Colonic mucosa (tissue), 4 donors: Measurements from ENCODE around the gene CRACDL. TPM values are rescaled to one million over a fixed set of nuclear protein-coding genes. Genes with fewer than 3 reads are reported as not detected.

Source experiments
- DNase-seq: peaks from one replicate; pipeline ENCODE4 v3.0.0-alpha.2; 2020
- H3K27ac ChIP-seq: fragments of 200-600 bp; one replicate; pipeline ENCODE4 v1.8.0; 2021
- H3K27me3 ChIP-seq: fragments of 200-600 bp; one replicate; pipeline ENCODE4 v1.8.0; 2021
- H3K36me3 ChIP-seq: fragments of 200-600 bp; one replicate; pipeline ENCODE4 v1.8.0; 2021
- H3K4me1 ChIP-seq: fragments of 200-600 bp; one replicate; pipeline ENCODE4 v1.8.0; 2021; ENCODE audit warnings: mild to moderate bottlenecking
- H3K4me3 ChIP-seq: fragments of 200-600 bp; one replicate; pipeline ENCODE4 v1.8.0; 2021
- H3K9ac ChIP-seq, 2 donors: one replicate each; pipeline ENCODE4 v1.7.0; 2013; ENCODE audit warnings: control low read depth in 2 of 2, low read depth in 2 of 2, low read length in 2 of 2
- H3K9me3 ChIP-seq: fragments of 200-600 bp; one replicate; pipeline ENCODE4 v1.8.0; 2021
- intact Hi-C: fragments of 100-400 bp; cut with DNase I; formaldehyde crosslinking; loops from one replicate; pipeline ENCODE4 v1.14.1; 2022
- total RNA-seq, 2 donors: library from RNA; stranded (reverse); fragmentation: NEBNext Ultra II Directional in 1 of 2; extraction: Animal tissue kit (Norgen Biotek cat#: 25700) in 1 of 2; gene quantifications; one replicate each; pipeline ENCODE4 v1.2.1, GENCODE V29; 2021
- TF ChIP-seq, protein P1 (sequence below): fragments of 200-600 bp; IDR thresholded peaks from one replicate; pipeline ENCODE4 v1.8.0; 2022; ENCODE audit warnings: antibody characterized with exemption, mild to moderate bottlenecking
- donor health status: healthy.
- donor health status: DM: no; HTN: no; CAD: no.
- donor health status: DM: no; HTN: no; CAD: no.

Gene CRACDL
- total RNA-seq, 2 donors from 2014 or later = 11.5 to 22.3 TPM

DNA sequence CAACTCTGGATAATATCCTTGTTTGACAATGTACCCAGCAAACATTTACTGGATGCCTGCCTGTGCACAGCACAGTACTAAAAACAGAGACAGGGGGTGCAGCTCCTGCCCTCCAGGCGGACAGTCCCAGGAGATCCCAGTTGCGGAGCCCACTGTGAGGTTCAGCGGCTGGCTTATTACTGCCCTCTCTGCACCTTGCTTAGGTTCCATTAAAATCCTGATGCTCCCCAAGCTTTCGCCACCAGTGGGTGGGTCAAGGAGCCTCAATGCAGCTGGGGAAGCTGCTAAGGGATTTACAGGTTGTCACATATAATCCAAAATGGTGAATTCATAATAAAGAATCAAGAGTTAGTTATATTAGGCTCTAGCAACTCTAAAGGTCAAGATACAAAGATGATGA is 38.3 kb downstream of the CRACDL start:
- no peak for DNase-seq
- H3K27me3 ChIP-seq = no peaks in the 10 kb centered on the region
- H3K27ac ChIP-seq = no peak overlapping the region
- H3K36me3 ChIP-seq = no peaks in the 10 kb centered on the region
- TF ChIP-seq, protein P1, sequence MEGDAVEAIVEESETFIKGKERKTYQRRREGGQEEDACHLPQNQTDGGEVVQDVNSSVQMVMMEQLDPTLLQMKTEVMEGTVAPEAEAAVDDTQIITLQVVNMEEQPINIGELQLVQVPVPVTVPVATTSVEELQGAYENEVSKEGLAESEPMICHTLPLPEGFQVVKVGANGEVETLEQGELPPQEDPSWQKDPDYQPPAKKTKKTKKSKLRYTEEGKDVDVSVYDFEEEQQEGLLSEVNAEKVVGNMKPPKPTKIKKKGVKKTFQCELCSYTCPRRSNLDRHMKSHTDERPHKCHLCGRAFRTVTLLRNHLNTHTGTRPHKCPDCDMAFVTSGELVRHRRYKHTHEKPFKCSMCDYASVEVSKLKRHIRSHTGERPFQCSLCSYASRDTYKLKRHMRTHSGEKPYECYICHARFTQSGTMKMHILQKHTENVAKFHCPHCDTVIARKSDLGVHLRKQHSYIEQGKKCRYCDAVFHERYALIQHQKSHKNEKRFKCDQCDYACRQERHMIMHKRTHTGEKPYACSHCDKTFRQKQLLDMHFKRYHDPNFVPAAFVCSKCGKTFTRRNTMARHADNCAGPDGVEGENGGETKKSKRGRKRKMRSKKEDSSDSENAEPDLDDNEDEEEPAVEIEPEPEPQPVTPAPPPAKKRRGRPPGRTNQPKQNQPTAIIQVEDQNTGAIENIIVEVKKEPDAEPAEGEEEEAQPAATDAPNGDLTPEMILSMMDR = no peak
- no peaks in the 10 kb centered on the region for H3K9me3 ChIP-seq
- no peak overlapping the region for H3K4me3 ChIP-seq
- no peak overlapping the region for H3K9ac ChIP-seq
- intact Hi-C loops = no loop called here
- H3K4me1 ChIP-seq = no peaks in the 10 kb centered on the region

DNA sequence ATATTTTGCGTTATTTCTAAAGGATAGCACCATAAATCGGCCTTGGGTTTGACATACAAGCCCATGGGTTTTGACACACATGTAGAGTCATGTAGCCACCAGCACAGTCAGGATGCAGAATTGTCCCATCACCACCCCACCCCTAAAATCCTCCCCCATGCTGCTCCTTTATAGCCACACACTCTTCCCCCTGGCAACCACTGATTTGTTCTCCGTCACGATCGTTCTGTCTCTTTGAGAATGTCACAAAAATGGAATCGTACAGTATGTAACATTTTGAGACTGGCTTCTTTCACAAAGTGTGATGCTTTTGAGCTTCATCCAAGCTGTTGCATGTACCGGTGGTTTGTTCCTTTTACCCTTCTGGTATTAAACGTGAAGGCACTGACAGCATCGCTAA is 39.1 kb downstream of the CRACDL start:
- H3K27me3 ChIP-seq = no peaks in the 10 kb centered on the region
- no peak for DNase-seq
- no peak overlapping the region for H3K4me3 ChIP-seq
- H3K9ac ChIP-seq = no peak overlapping the region
- H3K4me1 ChIP-seq = no peaks in the 10 kb centered on the region
- intact Hi-C loops = no loop called here
- TF ChIP-seq, protein P1 = no peak
- no peak overlapping the region for H3K27ac ChIP-seq
- no peaks in the 10 kb centered on the region for H3K9me3 ChIP-seq
- no peaks in the 10 kb centered on the region for H3K36me3 ChIP-seq

DNA sequence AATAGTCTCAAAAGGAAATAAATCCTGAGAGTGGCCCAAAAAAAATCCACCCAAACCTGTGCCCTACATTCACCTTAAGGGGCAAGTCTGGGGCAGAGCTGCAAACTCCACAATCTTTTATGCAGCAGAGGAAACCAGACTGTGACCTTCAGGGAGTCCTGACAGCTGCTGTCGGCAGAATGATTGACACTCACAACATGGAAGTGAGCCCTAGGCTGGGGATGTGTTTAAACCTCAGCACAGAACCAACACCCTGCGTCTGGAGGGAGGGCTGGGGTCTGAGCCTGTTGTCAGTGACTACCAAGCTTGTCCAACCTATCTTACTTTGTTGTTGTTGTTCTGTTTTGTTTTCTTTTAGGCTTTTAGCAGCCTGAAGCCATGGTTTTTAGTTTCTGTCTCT is 39.6 kb downstream of the CRACDL start:
- H3K27me3 ChIP-seq = no peaks in the 10 kb centered on the region
- H3K4me1 ChIP-seq = no peaks in the 10 kb centered on the region
- intact Hi-C loops = no loop called here
- no peaks in the 10 kb centered on the region for H3K9me3 ChIP-seq
- H3K36me3 ChIP-seq = no peaks in the 10 kb centered on the region
- no peak overlapping the region for H3K27ac ChIP-seq
- no peak overlapping the region for H3K9ac ChIP-seq
- H3K4me3 ChIP-seq = no peak overlapping the region
- no peak for DNase-seq
- TF ChIP-seq, protein P1 = no peak

DNA sequence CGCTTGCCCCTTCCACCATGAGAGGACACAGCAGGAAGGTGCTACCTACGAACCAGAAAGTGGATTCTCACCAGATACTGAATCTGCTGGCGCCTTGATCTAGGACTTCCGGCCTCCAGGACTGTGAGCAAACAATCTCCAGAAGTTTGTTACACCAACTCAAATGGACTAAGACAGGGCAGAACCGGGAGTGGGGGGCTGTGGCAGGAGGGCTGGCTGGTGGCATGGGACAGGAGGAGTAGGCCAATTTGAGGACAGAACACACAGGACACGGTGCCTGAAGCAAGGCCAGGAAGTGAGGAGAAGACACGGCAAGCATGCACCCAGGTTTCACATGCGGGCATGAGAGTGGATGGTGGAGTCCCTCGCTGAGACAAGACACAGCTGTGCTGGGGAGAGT is 40.1 kb downstream of the CRACDL start:
- H3K27ac ChIP-seq = no peak overlapping the region
- DNase-seq = no peak
- intact Hi-C loops = no loop called here
- no peak overlapping the region for H3K9ac ChIP-seq
- H3K4me1 ChIP-seq = no peaks in the 10 kb centered on the region
- TF ChIP-seq, protein P1 = no peak
- no peaks in the 10 kb centered on the region for H3K36me3 ChIP-seq
- no peak overlapping the region for H3K4me3 ChIP-seq
- H3K9me3 ChIP-seq = no peaks in the 10 kb centered on the region
- no peaks in the 10 kb centered on the region for H3K27me3 ChIP-seq

DNA sequence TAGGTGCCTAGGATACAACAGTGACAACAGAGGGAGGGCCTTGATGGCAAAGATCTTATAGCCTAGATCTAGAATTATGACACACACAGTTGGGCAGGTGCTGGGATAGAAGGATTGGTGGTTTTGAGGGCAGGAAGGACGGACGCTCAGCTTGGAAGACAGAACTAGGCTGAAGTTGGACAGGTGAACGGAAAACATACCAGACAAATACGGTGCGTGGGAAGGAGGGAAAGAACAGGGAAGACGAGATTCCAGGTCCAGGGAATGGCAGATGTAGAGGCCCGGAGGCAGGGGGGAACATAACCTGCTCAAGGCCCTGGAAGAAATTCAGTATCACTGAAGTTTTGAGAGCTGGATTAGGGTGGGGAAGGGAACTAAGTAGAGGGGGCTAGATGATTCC is 40.8 kb downstream of the CRACDL start:
- intact Hi-C loops = no loop called here
- Histone ChIP-seq H3K27ac (no peak overlapping the region), H3K27me3 (no peaks in the 10 kb centered on the region), H3K9ac (no peak overlapping the region), H3K9me3 (no peaks in the 10 kb centered on the region), H3K36me3 (no peaks in the 10 kb centered on the region), H3K4me1 (no peaks in the 10 kb centered on the region), H3K4me3 (no peak overlapping the region)
- DNase-seq = no peak
- TF ChIP-seq, protein P1 = no peak
